B cell (primary cell): ENCODE results near the gene F13A1.

ENCODE experiments used
- CTCF ChIP-seq: fragments of 200-600 bp; IDR thresholded peaks from one replicate; pipeline ENCODE4 v1.8.0; 2022; ENCODE audit warnings: antibody characterized with exemption, mild to moderate bottlenecking
- EZH2 ChIP-seq: IDR thresholded peaks from 2 replicates; pipeline ENCODE4 v1.6.1; 2012; ENCODE audit warnings: borderline replicate concordance, low read depth, mild to moderate bottlenecking, moderate library complexity, low read length; ENCODE audit not compliant: insufficient read depth, poor library complexity, severe bottlenecking

- TF ChIP-seq CTCF, result no peak
- no peak for TF ChIP-seq EZH2
Observed at GRCh38 chr6:6105472-6106036, 214.9 kb downstream of the F13A1 start.
